GM19468 (cell line): ENCODE measurements around the gene S100A9.
"Not testable (repeated sequence)": the region's sequence is repeated elsewhere in the genome, so short reads cannot be mapped to it uniquely, and the experiment has no call there.

Source experiments
- ATAC-seq: cut with Tn5 transposase; IDR thresholded peaks from one replicate; pipeline ENCODE4 v1.9.1; 2021; ENCODE audit warnings: mild to moderate bottlenecking, moderate library complexity, moderate number of reproducible peaks; ENCODE audit not compliant: unreplicated experiment; ENCODE audit errors: extremely low read depth

Gene S100A9

GRCh38 chr1:153357853-153358690, at the start of gene S100A9:
S100A9 (plus strand) TSS chr1:153357854; CDS start chr1:153358284, 430 bp downstream.
- ATAC-seq = no peak

DNA sequence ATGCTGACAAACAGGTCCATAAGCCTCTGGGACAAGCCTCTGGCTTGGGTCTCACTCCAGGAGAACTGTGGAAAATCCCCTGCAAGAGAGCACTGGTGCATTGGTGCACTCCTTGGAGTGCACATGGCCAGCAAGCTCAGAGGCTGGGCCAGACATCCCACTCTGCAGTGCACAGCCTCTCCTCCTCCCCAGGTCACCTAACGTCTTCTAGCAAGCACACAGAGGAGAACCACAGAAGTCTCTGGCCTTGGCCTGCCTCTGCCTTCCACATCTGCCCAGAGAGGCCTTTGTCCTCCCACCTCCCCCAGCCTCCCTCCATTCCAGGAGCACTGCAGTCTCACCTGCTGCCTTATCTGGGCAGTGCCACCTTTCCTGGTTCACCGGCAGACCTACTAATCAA, 49.1 kb upstream of the S100A9 start:
- no peak for ATAC-seq

- no peak for ATAC-seq
These were observed 48.2 kb upstream of the S100A9 start for GRCh38 chr1:153309441-153309840.

GRCh38 chr1:153310526-153310925, 47.1 kb upstream of the S100A9 start:
- ATAC-seq = no peak

DNA sequence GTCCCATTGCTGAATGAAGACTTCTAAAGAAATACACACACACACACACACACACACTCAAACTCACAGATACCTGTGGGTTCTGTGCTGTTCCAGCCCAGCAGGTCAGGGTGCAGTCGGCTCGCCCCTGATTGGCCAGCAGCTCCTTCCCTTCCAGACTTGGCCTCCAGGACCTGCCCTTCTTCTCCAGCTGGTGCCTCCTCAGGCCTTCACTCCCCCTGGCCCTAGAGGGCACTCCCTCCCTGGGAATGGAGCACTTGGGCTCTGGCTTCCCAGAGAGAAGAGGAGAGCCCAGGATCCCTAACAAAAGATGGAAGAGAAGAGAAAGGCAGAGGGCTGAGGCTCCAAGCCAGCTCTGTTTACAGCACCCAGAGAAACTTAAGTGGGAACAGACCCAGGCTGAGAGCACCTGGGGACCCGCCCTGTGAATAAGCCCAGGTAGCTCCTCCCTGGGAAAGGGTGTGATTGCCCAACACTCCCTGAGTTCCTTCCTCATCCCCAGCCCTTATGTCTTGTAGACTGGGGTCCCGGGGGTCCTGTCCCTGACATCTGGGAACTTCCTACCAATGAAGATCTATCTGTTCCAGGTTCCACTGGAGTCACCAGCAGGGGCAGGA, 45.0 kb upstream of the S100A9 start, which contains the start of gene PGLYRP3:
TSS of gene PGLYRP3 (minus strand) at position 383 of the 617 bp plus-strand sequence. CDS start 2,287 bp downstream, outside the sequence.
- no peak for ATAC-seq

- no peak for ATAC-seq
These were observed 44.4 kb upstream of the S100A9 start for GRCh38 chr1:153313288-153313687.

- ATAC-seq = not testable (repeated sequence)
These were observed 43.3 kb upstream of the S100A9 start for GRCh38 chr1:153314388-153314787.

GRCh38 chr1:153316013-153316412, 41.6 kb upstream of the S100A9 start:
- ATAC-seq = not testable (repeated sequence)

DNA sequence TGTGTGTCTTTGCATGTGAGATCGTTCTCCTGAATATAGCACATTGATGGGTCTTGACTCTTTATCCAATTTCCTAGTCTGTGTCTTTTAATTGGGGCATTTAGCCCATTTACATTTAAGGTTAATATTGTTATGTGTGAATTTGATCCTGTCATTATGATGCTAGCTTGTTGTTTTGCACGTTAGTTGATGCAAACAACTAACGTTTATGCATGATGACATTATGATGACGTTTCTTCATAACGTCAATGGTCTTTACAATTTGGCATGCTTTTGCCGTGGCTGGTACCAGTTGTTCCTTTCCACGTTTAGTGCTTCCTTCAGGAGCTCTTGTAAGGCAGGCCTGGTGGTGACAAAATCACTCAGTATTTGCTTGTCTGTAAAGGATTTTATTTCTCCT, 39.5 kb upstream of the S100A9 start:
- ATAC-seq = not testable (repeated sequence)

DNA sequence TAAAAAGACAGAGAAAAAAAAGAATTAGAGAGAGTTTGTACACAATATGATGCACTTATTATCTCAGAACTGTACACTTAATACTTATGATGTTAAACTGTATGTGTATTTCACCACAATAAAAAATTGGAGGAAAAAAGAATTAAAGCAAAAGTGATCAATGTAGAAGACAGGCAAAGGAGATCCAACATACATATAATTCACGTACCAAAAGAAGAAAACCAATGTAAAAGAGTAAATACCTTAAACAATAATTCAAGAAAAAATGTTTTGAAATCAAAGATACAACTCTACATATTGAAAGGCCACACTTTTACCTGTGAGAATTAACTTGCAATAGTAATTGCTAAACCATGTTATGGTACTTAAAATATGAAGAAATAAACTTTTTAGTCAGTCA, 35.1 kb upstream of the S100A9 start:
- no peak for ATAC-seq

DNA sequence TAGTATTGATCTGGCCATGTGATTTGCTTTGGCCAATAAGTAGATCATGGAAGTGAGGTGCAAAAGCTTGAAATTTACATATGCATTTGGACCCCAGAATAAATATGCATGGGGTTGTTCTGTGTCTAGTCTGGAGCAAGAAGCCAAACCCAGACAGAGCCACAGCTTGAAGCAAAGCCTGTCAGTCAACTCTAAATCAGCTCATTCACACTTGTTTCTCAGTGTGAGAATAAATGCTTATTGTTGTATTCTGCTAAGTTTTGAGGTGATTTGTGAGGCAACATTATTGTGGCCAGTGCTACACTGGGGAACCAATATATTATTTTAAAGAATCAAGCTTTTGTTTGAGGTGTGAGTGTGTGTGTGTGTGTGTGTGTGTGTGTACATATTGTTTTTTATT, 32.7 kb upstream of the S100A9 start:
- no peak for ATAC-seq

GRCh38 chr1:153333902-153334301, 23.8 kb upstream of the S100A9 start:
- ATAC-seq = no peak

GRCh38 chr1:153336650-153337049, 21.0 kb upstream of the S100A9 start:
- ATAC-seq = no peak

DNA sequence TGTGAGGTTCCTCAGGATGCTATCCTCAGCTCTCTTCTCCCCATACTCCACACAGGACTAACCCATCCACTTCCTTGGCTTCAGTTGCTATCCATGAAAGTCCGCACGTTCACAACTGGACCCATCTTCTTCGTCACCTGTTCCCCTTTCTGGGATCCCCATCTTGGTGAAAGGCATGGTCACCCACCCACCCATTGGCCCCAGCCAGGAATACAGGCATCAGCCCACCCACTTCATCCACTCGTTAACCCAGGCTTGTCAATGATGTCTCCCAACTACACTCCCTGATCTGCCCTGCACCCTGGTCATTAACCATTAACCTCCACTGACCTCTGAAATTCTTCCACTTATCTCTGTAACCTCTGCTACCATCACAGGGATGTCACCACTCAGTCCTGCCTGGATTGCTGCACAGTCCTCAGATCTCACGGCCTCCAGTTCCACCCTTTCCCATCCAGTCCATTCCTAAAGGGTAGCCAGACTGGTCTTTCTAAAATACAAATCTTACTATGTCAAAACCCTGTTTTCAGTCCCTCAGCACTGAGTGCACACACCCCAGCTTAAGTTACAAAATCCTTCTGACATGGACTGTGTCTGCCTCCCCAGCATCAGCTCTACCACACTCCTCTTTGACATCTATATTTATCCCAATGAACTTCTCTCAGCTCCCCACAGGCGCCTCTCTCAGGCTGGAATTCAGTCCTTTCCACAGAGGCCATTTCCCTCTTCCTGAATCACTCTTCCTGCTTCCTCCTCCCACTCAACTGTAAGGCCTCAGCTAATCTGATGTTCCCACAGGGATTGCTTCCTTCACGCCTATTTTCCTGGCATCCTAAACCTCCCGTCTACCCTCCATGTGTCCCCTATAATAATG, 19.4 kb upstream of the S100A9 start:
- ATAC-seq = no peak

DNA sequence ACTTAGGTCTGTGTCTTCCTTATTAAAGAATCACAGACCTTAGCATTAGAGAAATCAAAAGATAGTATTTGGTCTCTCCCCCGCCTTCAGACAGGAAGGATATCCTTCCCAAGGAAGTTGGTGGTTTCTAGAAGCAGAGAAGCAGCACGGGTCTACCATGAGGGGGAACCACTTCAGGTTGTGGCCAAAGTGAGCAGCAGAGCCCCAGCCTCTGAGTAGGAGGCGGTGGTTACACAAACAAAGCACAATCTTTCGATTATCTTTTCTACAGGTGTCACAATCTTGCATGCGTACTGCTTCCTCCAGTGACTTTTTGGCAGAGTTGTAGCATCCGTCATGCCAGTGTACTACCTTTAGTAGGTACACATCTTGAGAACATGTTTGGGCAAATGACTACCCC, 17.9 kb upstream of the S100A9 start:
- no peak for ATAC-seq

- ATAC-seq = no peak
These were observed 17.3 kb upstream of the S100A9 start for GRCh38 chr1:153340356-153340755.

- no peak for ATAC-seq
These were observed 16.2 kb upstream of the S100A9 start for GRCh38 chr1:153341431-153341934.

DNA sequence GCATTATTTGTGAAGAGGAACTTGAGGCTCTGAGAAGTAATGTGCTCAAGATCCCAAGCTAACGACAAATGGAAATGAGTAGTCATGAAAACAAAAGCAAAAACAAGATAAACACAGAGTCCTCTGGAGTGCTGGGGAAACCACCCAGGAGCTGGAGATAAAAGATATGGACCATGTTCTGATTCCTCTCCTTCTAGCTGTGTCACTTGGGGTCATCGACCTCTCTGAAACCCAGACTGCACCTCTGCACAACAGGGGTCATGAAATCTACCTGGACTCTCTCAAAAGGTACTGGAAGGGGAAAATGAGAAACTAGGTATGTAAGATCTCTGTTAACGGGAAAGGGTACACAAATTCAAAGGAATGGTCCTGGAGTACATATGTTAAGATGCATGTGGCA, 15.5 kb upstream of the S100A9 start:
- ATAC-seq = no peak

GRCh38 chr1:153343040-153343681, 14.5 kb upstream of the S100A9 start:
- no peak for ATAC-seq
